Measurements from ENCODE around the gene FLAD1. TPM values are rescaled to one million over a fixed set of nuclear protein-coding genes. Genes with fewer than 3 reads are reported as not detected.

The FLAD1 gene
- total RNA-seq, 1 donor from 2014 or later = 20.6 TPM

DNA sequence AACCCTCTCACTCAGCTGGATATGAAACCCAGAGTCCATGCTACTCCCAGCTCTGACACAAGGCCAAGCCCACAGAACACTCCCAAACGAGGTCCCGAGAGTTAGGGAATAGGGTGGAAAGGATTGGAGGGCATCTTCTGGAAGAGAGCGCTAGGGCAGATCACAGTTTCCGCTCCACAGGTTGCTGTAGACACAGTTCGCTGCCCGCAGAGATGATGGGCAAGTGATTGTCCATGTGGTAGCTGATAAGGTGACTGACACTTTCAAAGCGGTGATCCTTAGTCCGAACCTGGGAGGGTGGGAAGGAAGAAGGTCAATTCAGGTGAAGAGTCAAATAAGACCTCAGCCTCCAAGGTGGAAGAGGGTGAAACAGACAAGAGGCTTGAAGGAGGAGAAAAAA is 19.5 kb upstream of the FLAD1 start:
- Histone ChIP-seq H3K9me3 (no peaks in the 10 kb centered on the region), H3K27ac (no peak overlapping the region), H3K4me1 (peaks cover 44% of the 10 kb centered on the region), H3K36me3 (peaks cover 0 to 41% of the 10 kb centered on the region in 2 donors), H3K27me3 (no peaks in the 10 kb centered on the region), H3K4me3 (no peak overlapping the region)
- intact Hi-C loops (cut with DNase I) = loop anchor here (5.0 to 10.0 kb wide), 2 partner anchors 54 to 101 kb away; partner anchors contain the start of gene EFNA4
- DNase-seq (ENCODE audit: extremely low spot score in 2 of 2) = no peak
- TF ChIP-seq POLR2AphosphoS5 (IDR thresholded peaks at IDR 0.05; ENCODE audit: insufficient read depth in 1 of 2, low read depth in 1 of 2) = no peak

DNA sequence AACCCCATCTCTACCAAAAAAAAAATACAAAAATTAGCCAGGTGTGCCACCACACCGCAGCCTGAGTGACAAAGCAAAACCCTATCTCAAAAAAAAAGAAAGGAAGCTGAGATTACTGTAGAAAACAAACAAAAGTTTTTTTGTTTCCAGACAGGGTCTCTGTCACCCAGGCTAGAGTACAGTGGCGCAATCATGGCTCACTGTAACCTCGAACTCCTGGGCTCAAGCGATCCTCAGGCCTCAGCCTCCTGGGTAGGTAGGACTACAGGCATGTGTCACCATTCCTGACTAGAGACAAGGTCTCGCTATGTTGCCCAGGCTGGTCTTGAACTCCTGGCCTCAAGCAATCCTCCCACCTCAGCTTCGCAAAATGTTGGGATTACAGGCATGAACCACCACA is 18.8 kb upstream of the FLAD1 start:
- no peaks in the 10 kb centered on the region for H3K9me3 ChIP-seq
- H3K27me3 ChIP-seq = no peaks in the 10 kb centered on the region
- H3K36me3 ChIP-seq = peaks cover 0 to 37% of the 10 kb centered on the region in 2 donors
- DNase-seq (ENCODE audit: extremely low spot score in 2 of 2) = no peak
- intact Hi-C loops (cut with DNase I) = loop anchor here (5.0 to 10.0 kb wide), 2 partner anchors 53 to 100 kb away; partner anchors contain the start of gene EFNA4
- no peak overlapping the region for H3K4me3 ChIP-seq
- peaks cover 51% of the 10 kb centered on the region for H3K4me1 ChIP-seq
- TF ChIP-seq CTCF (IDR thresholded peaks at IDR 0.05) (no peak), POLR2AphosphoS5 (IDR thresholded peaks at IDR 0.05; ENCODE audit: insufficient read depth in 1 of 2, low read depth in 1 of 2) (no peak), POLR2A (IDR thresholded peaks at IDR 0.05) (no peak)
- no peak overlapping the region for H3K27ac ChIP-seq

GRCh38 chr1:154966111-154966510 is 17.0 kb upstream of the FLAD1 start:
- Histone ChIP-seq H3K4me1 (peaks cover 53% of the 10 kb centered on the region), H3K27ac (no peak overlapping the region), H3K4me3 (no peak overlapping the region), H3K27me3 (no peaks in the 10 kb centered on the region), H3K9me3 (no peaks in the 10 kb centered on the region), H3K36me3 (peaks cover 0 to 37% of the 10 kb centered on the region in 2 donors)
- TF ChIP-seq POLR2A (IDR thresholded peaks at IDR 0.05) = no peak
- DNase-seq (ENCODE audit: extremely low spot score in 2 of 2) = no peak
- intact Hi-C loops (cut with DNase I) = loop anchor here (5.0 to 10.0 kb wide), 2 partner anchors 36 to 99 kb away; partner anchors contain the start of genes EFNA4 and ZBTB7B

DNA sequence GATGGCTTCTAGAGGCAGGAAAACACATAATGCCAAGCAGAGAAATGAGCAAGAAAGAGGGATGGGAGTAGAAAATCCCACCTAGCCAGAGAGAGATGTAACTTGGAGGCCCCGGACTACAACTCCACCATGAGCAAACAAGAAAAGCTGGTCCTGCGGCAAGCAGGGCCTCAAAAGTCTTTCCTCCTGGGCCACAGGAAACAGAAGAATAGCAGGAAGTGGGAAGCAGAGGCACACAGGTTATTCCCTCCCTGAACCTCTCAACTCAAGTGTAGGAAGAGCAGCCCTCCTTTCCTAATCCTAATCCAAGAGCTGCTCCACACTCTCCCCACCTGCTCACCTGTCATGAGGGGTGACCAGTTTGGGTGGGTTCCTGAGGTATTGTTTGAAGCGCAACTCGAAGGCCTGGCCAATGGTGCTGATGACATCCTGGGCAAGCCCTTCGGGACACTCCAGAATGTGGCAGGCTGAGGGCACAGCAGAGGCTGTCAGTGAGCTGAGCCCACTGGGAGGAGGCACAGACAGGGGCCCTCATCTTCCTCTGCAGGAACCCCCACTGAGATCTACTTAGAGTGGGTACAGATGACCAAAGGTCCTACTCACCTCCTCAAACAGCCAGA is 15.7 kb upstream of the FLAD1 start:
- Histone ChIP-seq H3K4me3 (no peak overlapping the region), H3K27me3 (no peaks in the 10 kb centered on the region), H3K27ac (peak overlapping the region; percentile 99), H3K36me3 (peaks cover 0 to 37% of the 10 kb centered on the region in 2 donors), H3K4me1 (peaks cover 62% of the 10 kb centered on the region), H3K9me3 (no peaks in the 10 kb centered on the region)
- no peak for DNase-seq (ENCODE audit: extremely low spot score in 2 of 2)
- no peak for TF ChIP-seq POLR2AphosphoS5 (IDR thresholded peaks at IDR 0.05; ENCODE audit: insufficient read depth in 1 of 2, low read depth in 1 of 2)
- intact Hi-C loops (cut with DNase I) = loop anchor here (5.0 to 10.0 kb wide), 2 partner anchors 35 to 97 kb away; partner anchors contain the start of genes EFNA4 and ZBTB7B

DNA sequence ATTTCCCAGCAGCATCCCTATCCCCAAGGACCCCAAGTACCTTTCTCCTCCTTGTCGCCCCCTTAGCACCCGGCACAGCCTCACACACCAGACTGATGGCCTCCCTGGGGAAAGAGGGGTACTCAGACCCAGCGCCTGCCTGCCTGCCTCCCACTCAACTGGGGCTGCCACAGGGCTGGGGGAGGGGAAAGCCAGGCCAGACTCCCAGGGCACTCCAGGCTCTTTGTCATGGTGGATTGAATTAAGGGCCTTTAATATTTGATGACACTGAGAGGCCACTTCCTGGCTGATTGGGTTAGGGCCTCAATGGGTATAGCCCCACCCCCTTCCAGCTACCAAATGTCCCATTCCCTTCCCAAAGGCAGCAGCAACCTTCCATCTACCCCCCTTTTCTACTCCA is 14.4 kb upstream of the FLAD1 start:
- Histone ChIP-seq H3K4me3 (peak overlapping the region; percentile 46 to 58), H3K27me3 (no peaks in the 10 kb centered on the region), H3K36me3 (peaks cover 0 to 32% of the 10 kb centered on the region in 2 donors), H3K4me1 (peaks cover 65% of the 10 kb centered on the region), H3K27ac (peak overlapping the region; percentile 99), H3K9me3 (no peaks in the 10 kb centered on the region)
- intact Hi-C loops (cut with DNase I) = loop anchor here (5.0 to 10.0 kb wide), 2 partner anchors 34 to 96 kb away; partner anchors contain the start of genes EFNA4 and ZBTB7B
- DNase-seq (ENCODE audit: extremely low spot score in 2 of 2) = no peak
- TF ChIP-seq CTCF (IDR thresholded peaks at IDR 0.05) = no peak
- no peak for TF ChIP-seq POLR2AphosphoS5 (IDR thresholded peaks at IDR 0.05; ENCODE audit: insufficient read depth in 1 of 2, low read depth in 1 of 2)
- no peak for TF ChIP-seq POLR2A (IDR thresholded peaks at IDR 0.05)

- H3K36me3 ChIP-seq = peaks cover 0 to 27% of the 10 kb centered on the region in 2 donors
- DNase-seq (ENCODE audit: extremely low spot score in 2 of 2) = no peak
- TF ChIP-seq POLR2AphosphoS5 (IDR thresholded peaks at IDR 0.05; ENCODE audit: insufficient read depth in 1 of 2, low read depth in 1 of 2) (no peak), CTCF (IDR thresholded peaks at IDR 0.05) (no peak), POLR2A (IDR thresholded peaks at IDR 0.05) (no peak)
- H3K4me1 ChIP-seq = peaks cover 65% of the 10 kb centered on the region
- no peaks in the 10 kb centered on the region for H3K9me3 ChIP-seq
- H3K4me3 ChIP-seq = peak overlapping the region; percentile 46 to 58
- peak overlapping the region; percentile 99 for H3K27ac ChIP-seq
- intact Hi-C loops (cut with DNase I) = loop anchor here (5.0 to 10.0 kb wide), 2 partner anchors 33 to 96 kb away; partner anchors contain the start of genes EFNA4 and ZBTB7B
- no peaks in the 10 kb centered on the region for H3K27me3 ChIP-seq
Measured at GRCh38 chr1:154969246-154969645, 13.9 kb upstream of the FLAD1 start.
